Esophagus squamous epithelium (tissue), 4 donors: Measurements from ENCODE around the gene LTBR.
A peak's percentile ranks its signal among the peaks of the same experiment; 100 is the strongest.

Experiments
- POLR2A ChIP-seq, 4 donors: fragments of 450-650 bp; IDR thresholded peaks; one replicate each; pipeline ENCODE4 v1.6.1; 2017; ENCODE audit warnings: antibody characterized with exemption in 4 of 4, mild to moderate bottlenecking in 4 of 4, moderate library complexity in 3 of 4
- TF ChIP-seq, protein P1 (sequence below), 6 experiments: fragments of 450-650 bp in 4 of 6; fragments of 200-600 bp in 2 of 6; sonication (generic) in 2 of 6; IDR thresholded peaks; one replicate each; pipeline ENCODE4 v1.5.1; 2016 to 2019; ENCODE audit warnings: antibody characterized with exemption in 6 of 6, mild to moderate bottlenecking in 4 of 6, moderate library complexity in 4 of 6

- TF ChIP-seq, protein P1, sequence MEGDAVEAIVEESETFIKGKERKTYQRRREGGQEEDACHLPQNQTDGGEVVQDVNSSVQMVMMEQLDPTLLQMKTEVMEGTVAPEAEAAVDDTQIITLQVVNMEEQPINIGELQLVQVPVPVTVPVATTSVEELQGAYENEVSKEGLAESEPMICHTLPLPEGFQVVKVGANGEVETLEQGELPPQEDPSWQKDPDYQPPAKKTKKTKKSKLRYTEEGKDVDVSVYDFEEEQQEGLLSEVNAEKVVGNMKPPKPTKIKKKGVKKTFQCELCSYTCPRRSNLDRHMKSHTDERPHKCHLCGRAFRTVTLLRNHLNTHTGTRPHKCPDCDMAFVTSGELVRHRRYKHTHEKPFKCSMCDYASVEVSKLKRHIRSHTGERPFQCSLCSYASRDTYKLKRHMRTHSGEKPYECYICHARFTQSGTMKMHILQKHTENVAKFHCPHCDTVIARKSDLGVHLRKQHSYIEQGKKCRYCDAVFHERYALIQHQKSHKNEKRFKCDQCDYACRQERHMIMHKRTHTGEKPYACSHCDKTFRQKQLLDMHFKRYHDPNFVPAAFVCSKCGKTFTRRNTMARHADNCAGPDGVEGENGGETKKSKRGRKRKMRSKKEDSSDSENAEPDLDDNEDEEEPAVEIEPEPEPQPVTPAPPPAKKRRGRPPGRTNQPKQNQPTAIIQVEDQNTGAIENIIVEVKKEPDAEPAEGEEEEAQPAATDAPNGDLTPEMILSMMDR (IDR thresholded peaks at IDR 0.05): peak in 2 of 6 experiments; percentile 9 to 12
- TF ChIP-seq POLR2A (IDR thresholded peaks at IDR 0.05): peak in 2 of 4 donors; percentile 81 to 88
Measured at GRCh38 chr12:6383572-6384498, at the start of gene LTBR.
